GM18873 (cell line): Measurements from ENCODE around the gene DKK3.

Source experiments
- ATAC-seq: cut with Tn5 transposase; IDR thresholded peaks from one replicate; pipeline ENCODE4 v1.9.1; 2021; ENCODE audit warnings: mild to moderate bottlenecking, moderate library complexity, moderate number of reproducible peaks; ENCODE audit not compliant: unreplicated experiment, low FRiP score

DKK3 gene

DNA sequence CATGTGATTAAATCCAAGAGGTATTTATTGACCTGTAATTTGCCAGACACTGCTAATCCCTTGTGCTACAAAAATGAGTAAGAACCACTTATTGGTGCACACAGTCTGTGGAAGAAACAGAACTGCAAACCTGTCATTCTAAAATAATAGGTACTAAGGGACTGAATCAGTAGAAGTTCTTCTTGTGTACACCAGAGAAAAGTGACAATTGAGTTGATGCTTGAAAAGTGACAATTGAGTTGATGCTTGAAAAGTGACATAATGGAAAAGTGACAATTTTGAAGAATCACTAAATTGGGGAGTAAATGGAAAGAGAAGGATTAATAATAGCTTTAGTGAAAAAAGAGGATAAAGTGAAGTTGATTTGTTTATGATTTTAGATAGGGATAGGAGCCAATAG lies 56.4 kb downstream of the DKK3 start:
- no peak for ATAC-seq

DNA sequence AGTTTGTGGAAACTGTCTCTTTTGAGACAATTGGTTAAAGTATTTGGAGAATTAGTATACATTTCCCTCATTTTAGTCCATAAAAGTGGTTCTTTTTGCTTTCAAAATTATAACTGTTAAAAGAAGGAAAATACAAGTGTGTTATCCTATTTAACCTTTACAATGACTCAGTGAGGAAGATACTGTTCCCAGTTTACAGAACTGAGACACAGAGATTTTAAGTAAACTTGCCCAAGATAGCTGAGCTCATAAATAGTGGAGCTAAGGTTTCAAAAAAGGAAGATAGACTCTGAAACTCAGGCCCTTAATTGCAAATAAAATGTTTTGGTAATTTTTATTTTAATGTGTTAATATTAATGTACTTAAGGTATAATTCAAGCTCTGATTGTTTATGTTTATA lies 58.9 kb downstream of the DKK3 start:
- ATAC-seq = no peak

DNA sequence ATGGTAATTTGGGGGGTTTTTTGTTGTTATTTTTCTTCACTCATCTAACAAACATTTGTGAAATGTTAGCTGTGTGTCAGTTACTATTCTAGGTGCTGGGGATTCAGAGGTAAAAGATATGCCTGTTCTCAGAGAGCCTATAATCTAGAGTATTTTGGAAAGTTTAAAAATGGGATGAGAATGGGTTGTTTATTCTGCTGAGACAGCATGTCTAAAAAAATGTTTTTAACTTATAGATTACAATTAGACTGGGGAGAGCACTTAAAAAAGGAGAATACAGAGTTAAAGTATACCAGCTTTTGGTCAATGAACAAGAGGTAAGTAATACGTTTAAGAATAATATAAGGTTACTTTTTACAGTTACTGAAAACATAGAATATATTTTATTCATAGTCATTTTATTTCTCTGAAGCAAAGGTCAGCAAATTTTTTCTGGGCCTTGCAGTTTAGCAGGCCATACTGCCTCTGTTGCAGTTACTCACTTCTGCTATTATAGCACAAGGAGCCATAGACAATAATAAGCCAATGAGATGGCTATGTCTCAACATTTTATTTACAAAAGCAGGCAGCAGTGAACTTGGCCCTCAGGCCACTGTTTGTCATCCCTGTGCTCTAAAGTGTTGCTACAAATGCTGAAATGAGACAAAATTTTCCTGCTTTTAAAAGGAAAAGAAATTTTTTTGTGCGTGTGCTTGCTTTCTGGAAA lies 60.0 kb downstream of the DKK3 start:
- no peak for ATAC-seq

DNA sequence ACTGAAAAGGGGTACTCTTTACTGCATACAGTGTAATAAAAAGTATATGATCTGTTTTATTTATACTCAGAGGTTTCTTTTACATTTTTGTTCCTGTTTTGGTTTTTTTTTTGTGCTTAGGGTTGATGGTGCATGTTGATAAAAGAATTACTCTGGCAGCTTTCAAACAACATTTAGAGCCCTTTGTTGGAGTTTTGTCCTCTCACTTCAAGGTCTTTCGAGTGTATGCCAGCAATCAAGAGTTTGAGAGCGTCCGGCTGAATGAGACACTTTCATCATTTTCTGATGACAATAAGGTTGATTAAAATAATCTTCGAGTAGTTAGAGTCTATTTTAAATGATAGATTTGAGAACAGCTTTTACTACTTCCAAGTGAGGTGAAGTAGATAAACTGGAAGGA lies 60.6 kb downstream of the DKK3 start:
- ATAC-seq = no peak

GRCh38 chr11:11946878-11947277 lies 61.5 kb downstream of the DKK3 start:
- no peak for ATAC-seq

DNA sequence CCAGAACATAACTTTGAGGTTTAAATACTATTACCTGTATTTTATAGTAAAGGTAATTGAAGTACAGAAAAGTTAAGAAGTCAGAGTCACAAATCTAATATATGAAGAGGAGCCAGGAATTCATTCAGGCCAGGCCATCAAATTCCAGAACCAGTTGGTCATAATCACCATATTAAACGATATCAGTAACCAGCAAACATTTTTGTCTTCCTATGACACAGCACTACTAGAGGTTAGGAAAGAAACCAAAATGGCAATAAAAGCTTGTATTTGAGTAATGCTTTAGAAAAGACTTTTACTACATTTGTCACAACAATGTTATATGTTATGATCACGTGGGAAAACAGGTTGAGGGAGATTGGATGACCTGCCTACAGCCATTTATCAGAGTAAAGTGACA lies 62.2 kb downstream of the DKK3 start:
- ATAC-seq = no peak

DNA sequence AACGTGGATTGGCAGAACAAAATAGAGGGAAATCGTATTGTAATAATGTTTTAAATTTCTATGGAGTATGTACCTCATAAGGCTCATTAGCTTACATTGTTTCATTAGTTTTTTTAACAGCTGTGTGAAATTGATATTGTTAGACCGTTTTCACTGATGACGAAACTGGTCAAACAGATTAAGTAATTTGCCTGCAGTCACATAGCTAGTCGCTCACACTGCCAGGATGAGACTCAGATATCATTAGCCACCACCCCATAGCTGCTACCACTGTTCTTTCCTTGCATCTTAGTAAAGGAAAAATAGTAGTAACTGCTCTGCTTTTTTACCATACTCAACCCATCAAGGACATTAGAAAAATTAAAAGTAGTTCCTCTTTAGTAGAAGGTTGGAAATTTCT lies 64.0 kb downstream of the DKK3 start:
- no peak for ATAC-seq

- ATAC-seq = no peak
Measured at GRCh38 chr11:11942668-11943067, 65.8 kb downstream of the DKK3 start.

- ATAC-seq = no peak
Measured at GRCh38 chr11:11940551-11940950, 67.9 kb downstream of the DKK3 start.

DNA sequence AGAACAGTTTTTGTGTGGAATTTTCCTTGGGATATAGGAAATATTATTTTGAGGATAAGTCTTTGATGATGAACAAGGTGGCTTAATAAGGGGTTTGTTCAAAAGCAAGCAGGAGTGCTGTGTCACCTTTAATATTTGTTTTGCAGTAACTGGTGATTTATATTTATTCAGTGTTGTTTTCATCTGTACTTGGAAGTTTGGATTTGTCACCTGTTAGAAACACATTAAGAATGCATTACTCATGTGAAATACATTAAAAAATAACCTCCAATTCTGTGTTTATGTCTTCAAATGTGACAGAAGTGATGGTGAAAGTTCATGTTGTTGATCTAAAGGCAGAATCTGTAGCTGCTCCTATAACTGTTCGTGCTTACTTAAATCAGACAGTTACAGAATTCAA lies 70.5 kb downstream of the DKK3 start:
- no peak for ATAC-seq

DNA sequence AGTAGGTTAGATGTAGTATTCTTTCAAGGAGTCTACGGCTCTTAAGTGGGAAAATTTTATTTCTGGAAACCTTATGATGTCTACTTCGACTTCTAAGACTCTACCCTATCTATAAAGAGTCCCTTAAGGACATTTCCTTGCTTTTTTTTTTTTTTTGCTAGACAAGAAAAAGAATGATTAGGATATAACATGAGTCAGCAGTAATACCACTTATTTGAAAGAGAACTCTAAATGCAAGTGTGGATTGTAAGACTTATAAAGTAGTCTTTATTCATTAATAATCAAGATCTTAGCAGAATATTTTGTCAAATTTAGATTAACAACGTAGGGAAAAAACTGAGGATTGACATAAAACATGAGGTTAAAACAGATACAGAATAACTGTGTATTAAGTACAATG lies 71.0 kb downstream of the DKK3 start:
- ATAC-seq = no peak

- ATAC-seq = no peak
Measured at GRCh38 chr11:11935536-11935935, 72.9 kb downstream of the DKK3 start.

DNA sequence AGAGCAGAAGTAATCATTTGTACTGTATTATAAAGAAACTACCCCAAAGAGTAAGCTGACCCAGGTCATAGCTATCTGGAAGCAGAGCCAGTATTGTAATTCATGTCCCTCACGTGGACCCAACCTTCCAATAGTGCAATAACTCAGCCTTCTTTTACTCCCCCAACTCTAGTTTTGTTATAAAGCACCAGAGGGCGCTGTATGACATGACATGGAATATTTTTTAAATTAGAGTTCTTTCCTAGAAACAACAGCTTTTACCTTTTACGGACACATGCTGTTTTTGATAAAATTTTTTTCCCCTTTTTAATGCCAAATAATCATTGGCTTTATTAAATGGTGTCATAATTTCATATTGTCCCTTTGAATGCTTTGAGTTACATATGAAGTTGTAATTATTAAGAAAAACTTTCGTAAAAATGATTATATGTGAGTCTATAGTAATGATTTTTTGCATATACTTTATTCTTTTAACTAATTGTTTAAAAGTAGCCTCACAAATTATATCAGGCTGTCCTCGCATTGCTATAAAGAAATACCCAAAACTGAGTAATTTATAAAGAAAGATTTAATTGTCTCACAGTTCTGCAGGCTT lies 76.9 kb downstream of the DKK3 start:
- no peak for ATAC-seq

- no peak for ATAC-seq
Measured at GRCh38 chr11:11929920-11930319, 78.5 kb downstream of the DKK3 start.

DNA sequence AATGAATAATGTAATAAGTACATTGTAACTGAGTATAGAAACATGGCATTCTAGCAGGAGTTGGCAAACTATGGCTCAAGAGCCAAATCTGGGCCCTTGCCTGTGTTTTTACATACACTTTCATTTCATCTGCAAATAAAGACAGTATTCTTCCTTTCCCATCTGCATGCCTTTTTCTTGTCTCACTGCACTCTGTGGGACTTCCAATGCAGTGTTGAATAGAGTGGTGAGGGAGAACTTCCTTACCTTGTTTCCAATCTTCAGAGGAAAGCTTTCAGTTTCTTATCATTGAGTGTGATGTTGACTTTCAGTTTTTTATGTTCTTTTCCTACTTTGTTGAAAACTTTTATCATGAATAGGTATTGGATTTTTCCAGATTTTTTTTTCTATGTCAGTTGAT lies 84.6 kb downstream of the DKK3 start:
- no peak for ATAC-seq

DNA sequence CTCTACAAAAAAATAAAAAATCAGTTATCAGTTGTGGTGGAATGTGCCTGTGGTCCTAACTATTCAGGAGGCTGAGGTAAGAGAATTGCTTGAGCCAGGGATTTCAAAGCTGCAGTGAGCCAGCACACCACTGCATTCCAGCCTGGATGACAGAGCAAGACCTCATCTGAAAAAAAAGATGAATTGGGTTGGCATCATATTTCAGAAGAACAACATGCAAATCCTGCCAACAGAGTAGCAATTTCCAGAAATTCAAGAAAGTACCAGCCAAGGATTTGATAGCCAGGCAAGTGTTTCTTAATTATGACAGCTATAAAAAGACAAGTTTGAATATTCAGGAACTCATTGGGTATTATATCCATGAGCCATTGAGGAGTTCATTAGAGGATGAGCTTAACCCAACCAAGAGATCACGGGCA lies 91.4 kb downstream of the DKK3 start:
- no peak for ATAC-seq

DNA sequence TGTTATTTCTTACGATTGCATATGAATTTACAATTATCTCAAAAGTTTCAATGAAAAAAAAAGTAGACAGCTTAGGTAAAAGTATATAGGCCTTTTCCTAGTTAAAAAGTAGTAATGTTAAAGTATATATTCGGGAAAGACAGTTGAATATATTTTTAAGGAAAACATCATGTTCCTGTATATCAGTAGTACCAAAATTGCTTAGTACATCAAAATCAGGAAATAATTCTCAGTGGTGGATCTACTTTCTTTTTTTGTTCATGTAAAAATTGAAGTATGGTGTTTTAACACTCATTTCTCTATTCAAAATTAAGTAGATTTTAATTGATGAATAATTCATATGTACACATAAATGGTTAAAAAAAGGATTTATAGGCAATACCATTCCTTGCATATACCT lies 92.8 kb downstream of the DKK3 start:
- ATAC-seq = no peak

GRCh38 chr11:11913395-11913794 lies 95.0 kb downstream of the DKK3 start:
- ATAC-seq = no peak
